HG03045 (cell line): ENCODE measurements around the gene ADGRG1.

Source experiments
- ATAC-seq: cut with Tn5 transposase; IDR thresholded peaks from one replicate; pipeline ENCODE4 v1.9.1; 2021; ENCODE audit warnings: mild to moderate bottlenecking, moderate library complexity; ENCODE audit not compliant: unreplicated experiment

ADGRG1 gene

GRCh38 chr16:57619606-57620334 lies 8.7 kb upstream of the ADGRG1 start:
- no peak for ATAC-seq

GRCh38 chr16:57620335-57621231 lies 7.8 kb upstream of the ADGRG1 start:
- ATAC-seq, result no peak

GRCh38 chr16:57621521-57622271 lies 6.7 kb upstream of the ADGRG1 start:
- no peak for ATAC-seq

GRCh38 chr16:57622361-57623250 lies 5.8 kb upstream of the ADGRG1 start:
- ATAC-seq, result no peak

GRCh38 chr16:57623251-57624043 lies 5.0 kb upstream of the ADGRG1 start:
- no peak for ATAC-seq

GRCh38 chr16:57624044-57624688 lies 4.3 kb upstream of the ADGRG1 start:
- ATAC-seq, result no peak

- no peak for ATAC-seq
These were observed 3.5 kb upstream of the ADGRG1 start for GRCh38 chr16:57624806-57625500.

GRCh38 chr16:57626420-57627170 lies 1.8 kb upstream of the ADGRG1 start:
- ATAC-seq, result no peak

GRCh38 chr16:57627184-57627871 lies 1.1 kb upstream of the ADGRG1 start:
- ATAC-seq, result no peak

GRCh38 chr16:57628783-57629293 lies 408 bp downstream of the ADGRG1 start:
- ATAC-seq, result no peak

- no peak for ATAC-seq
These were observed 1.3 kb downstream of the ADGRG1 start for GRCh38 chr16:57629516-57630406.

GRCh38 chr16:57630407-57630797 lies 2.0 kb downstream of the ADGRG1 start:
- no peak for ATAC-seq

- ATAC-seq, result no peak
These were observed 2.8 kb downstream of the ADGRG1 start for GRCh38 chr16:57630931-57631845.

GRCh38 chr16:57632568-57632967 lies 4.1 kb downstream of the ADGRG1 start:
- no peak for ATAC-seq
